ENCODE results near the gene KSR1.
"Not testable (repeated sequence)": the region's sequence is repeated elsewhere in the genome, so short reads cannot be mapped to it uniquely, and the experiment has no call there.

The KSR1 gene

DNA sequence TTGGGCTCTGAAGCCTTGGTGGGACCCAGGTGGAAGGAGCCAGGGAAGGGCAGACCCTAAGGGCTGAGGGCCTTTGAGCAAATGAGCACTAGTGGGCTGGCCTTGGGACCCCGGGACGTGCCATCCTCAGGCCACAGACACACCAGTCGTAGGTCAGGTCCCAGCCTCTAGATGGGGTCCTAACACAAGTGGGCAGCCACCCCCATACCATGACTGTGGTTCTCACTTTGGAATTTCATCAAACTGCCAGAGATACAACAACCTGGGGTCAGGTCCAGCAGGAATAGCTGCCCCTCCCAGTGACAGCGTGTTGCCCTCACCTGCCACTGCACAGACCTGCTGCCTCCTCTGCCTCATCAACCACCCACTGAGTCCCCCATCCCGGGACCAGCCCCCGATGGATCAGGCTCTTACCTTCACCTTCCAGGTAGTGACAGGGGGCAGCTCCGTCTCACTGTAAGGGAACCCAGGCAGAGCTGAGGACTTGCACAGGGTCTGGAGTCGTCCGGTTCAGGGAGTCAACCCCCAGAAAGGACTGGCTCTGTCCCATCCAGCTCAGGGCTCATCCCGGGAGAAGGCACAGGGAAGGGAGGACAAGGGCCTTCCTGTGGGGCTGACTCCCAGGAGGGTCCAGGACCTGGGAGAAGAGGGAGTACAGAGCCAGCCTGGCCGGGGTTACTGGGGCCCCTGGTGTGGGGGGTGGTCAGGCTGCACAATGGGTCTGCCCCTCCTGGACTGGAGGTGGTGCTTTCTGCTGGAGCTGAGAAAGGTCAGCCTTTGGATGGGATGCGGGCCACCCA lies 214.7 kb downstream of the KSR1 start:
- in situ Hi-C loops (cut with HindIII; ENCODE audit: low pct_ligation_motif_present, low sequenced_read_pairs) = no loop called here
- no peak for DNase-seq
- H3K27me3 ChIP-seq (replicated peaks) = no peaks in the 10 kb centered on the region
- TF ChIP-seq, protein P1, sequence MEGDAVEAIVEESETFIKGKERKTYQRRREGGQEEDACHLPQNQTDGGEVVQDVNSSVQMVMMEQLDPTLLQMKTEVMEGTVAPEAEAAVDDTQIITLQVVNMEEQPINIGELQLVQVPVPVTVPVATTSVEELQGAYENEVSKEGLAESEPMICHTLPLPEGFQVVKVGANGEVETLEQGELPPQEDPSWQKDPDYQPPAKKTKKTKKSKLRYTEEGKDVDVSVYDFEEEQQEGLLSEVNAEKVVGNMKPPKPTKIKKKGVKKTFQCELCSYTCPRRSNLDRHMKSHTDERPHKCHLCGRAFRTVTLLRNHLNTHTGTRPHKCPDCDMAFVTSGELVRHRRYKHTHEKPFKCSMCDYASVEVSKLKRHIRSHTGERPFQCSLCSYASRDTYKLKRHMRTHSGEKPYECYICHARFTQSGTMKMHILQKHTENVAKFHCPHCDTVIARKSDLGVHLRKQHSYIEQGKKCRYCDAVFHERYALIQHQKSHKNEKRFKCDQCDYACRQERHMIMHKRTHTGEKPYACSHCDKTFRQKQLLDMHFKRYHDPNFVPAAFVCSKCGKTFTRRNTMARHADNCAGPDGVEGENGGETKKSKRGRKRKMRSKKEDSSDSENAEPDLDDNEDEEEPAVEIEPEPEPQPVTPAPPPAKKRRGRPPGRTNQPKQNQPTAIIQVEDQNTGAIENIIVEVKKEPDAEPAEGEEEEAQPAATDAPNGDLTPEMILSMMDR (IDR thresholded peaks at IDR 0.05; ENCODE audit: low read depth, low read length, missing control alignments) = no peak
- no peak overlapping the region for H3K27ac ChIP-seq
- H3K4me3 ChIP-seq (ENCODE audit: low read depth, low read length) = no peak overlapping the region
- no peaks in the 10 kb centered on the region for H3K36me3 ChIP-seq (replicated peaks)

- H3K4me3 ChIP-seq (ENCODE audit: low read depth, low read length) = no peak overlapping the region
- H3K36me3 ChIP-seq (replicated peaks) = no peaks in the 10 kb centered on the region
- DNase-seq = no peak
- H3K27ac ChIP-seq = no peak overlapping the region
- TF ChIP-seq, protein P1 (IDR thresholded peaks at IDR 0.05; ENCODE audit: low read depth, low read length, missing control alignments) = no peak
- in situ Hi-C loops (cut with HindIII; ENCODE audit: low pct_ligation_motif_present, low sequenced_read_pairs) = no loop called here
- no peaks in the 10 kb centered on the region for H3K27me3 ChIP-seq (replicated peaks)
Measured at GRCh38 chr17:27671591-27671910, 215.3 kb downstream of the KSR1 start.

GRCh38 chr17:27671977-27672480 lies 215.8 kb downstream of the KSR1 start:
- H3K27me3 ChIP-seq (replicated peaks); H3K27ac ChIP-seq; H3K4me3 ChIP-seq (ENCODE audit: low read depth, low read length); H3K36me3 ChIP-seq (replicated peaks); DNase-seq; in situ Hi-C loops (cut with HindIII; ENCODE audit: low pct_ligation_motif_present, low sequenced_read_pairs): not testable (repeated sequence)

GRCh38 chr17:27674335-27674734 lies 218.1 kb downstream of the KSR1 start:
- TF ChIP-seq, protein P1 (IDR thresholded peaks at IDR 0.05; ENCODE audit: low read depth, low read length, missing control alignments) = no peak
- in situ Hi-C loops (cut with HindIII; ENCODE audit: low pct_ligation_motif_present, low sequenced_read_pairs) = no loop called here
- H3K4me3 ChIP-seq (ENCODE audit: low read depth, low read length) = no peak overlapping the region

More at GRCh38 chr17:27674335-27674734, 218.1 kb downstream of the KSR1 start:
- H3K36me3 ChIP-seq (replicated peaks) = no peaks in the 10 kb centered on the region
- no peak for DNase-seq
- H3K27me3 ChIP-seq (replicated peaks) = no peaks in the 10 kb centered on the region
- H3K27ac ChIP-seq = no peak overlapping the region
